Measurements from ENCODE around the gene TEP1.
A peak's percentile ranks its signal among the peaks of the same experiment; 100 is the strongest.

DNA sequence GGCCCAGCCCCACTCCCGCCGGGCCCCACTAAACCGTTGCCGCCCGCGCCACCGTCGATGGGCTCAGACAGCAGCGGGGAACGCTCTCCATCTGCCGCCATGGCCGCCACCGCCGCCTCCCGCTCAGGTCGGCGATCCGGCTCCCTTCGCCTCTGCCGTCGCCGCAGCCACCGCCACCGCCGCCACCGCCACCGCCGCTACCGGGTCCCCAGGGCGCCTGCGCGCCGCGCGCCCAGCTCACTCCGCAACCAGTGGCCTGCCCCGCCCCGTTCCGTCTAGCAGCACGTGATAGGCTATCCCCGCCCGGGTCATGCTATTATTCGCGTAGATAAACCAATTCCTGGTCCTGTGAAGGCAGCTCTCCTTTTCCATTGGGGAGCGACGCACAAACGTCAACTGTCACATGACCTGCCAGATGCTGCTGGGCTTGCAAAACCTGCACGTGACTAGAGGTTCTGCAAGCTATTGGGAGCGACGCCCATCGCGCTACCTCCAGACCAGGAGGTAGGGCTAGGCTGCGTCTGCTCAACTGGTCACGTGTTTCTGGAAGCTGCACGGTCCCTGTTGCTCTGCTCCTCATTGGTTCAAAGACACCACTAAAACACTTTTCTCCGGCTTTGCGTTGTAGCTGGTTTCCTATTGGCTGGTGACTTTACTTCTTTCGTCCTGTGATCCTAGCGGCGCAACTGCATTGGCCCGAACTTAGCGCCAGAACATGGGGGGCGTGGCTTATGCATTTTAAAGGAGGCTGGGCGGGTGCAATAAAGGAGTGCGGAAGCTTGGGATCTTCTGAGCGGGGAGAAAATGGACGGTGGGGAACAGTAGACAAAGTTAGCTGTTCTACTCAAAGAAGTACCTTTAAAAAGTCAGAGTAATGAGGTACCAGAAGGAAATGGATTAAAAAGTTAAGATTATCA lies 48.2 kb upstream of the TEP1 start, which contains the start of gene PIP4P1:
- TF ChIP-seq, protein P1, sequence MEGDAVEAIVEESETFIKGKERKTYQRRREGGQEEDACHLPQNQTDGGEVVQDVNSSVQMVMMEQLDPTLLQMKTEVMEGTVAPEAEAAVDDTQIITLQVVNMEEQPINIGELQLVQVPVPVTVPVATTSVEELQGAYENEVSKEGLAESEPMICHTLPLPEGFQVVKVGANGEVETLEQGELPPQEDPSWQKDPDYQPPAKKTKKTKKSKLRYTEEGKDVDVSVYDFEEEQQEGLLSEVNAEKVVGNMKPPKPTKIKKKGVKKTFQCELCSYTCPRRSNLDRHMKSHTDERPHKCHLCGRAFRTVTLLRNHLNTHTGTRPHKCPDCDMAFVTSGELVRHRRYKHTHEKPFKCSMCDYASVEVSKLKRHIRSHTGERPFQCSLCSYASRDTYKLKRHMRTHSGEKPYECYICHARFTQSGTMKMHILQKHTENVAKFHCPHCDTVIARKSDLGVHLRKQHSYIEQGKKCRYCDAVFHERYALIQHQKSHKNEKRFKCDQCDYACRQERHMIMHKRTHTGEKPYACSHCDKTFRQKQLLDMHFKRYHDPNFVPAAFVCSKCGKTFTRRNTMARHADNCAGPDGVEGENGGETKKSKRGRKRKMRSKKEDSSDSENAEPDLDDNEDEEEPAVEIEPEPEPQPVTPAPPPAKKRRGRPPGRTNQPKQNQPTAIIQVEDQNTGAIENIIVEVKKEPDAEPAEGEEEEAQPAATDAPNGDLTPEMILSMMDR (IDR thresholded peaks at IDR 0.05) = peak in 2 of 4 experiments; percentile 10
- TF ChIP-seq POLR2A (IDR thresholded peaks at IDR 0.05) = peak; percentile 91 to 94

Data from gastroesophageal sphincter (tissue), 3 donors.